SJSA1 (cell line): ENCODE data around the gene AKAP13. TPM values are rescaled to one million over a fixed set of nuclear protein-coding genes. Genes with fewer than 3 reads are reported as not detected.
"Not testable (repeated sequence)": the region's sequence is repeated elsewhere in the genome, so short reads cannot be mapped to it uniquely, and the experiment has no call there.

Experiments
- DNase-seq, 2 experiments: peaks; one replicate each; pipeline ENCODE4 v3.0.0-alpha.2; 2015 to 2020; ENCODE audit warnings: low spot score in 2 of 2, low read depth in 1 of 2
- H3K27ac ChIP-seq: fragments of 250-450 bp; sonication (Bioruptor Pico); 2 replicates; pipeline ENCODE4 v1.5.1; 2020; ENCODE audit warnings: mild to moderate bottlenecking, moderate library complexity
- H3K27me3 ChIP-seq: fragments of 250-450 bp; sonication (Bioruptor Pico); replicated peaks from 2 replicates; pipeline ENCODE4 v1.5.1; 2020; ENCODE audit warnings: mild to moderate bottlenecking, moderate library complexity
- H3K36me3 ChIP-seq: fragments of 250-450 bp; sonication (Bioruptor Pico); 2 replicates; pipeline ENCODE4 v1.5.1; 2020; ENCODE audit warnings: mild to moderate bottlenecking
- H3K4me1 ChIP-seq: fragments of 250-450 bp; sonication (Bioruptor Pico); replicated peaks from 2 replicates; pipeline ENCODE4 v1.6.1; 2021; ENCODE audit warnings: mild to moderate bottlenecking
- H3K4me3 ChIP-seq: fragments of 250-450 bp; sonication (Bioruptor Pico); 2 replicates; pipeline ENCODE4 v1.5.1; 2020; ENCODE audit warnings: mild to moderate bottlenecking
- H3K9me3 ChIP-seq: fragments of 250-450 bp; sonication (Bioruptor Pico); replicated peaks from 2 replicates; pipeline ENCODE4 v1.5.1; 2020; ENCODE audit warnings: mild to moderate bottlenecking
- total RNA-seq: library from RNA; depleted of rRNA; stranded (reverse); fragments of >200 nt; shearing (Covaris generic); gene quantifications from 2 replicates; pipeline ENCODE4 v1.2.3, GENCODE V29; 2014

AKAP13 gene
- total RNA-seq, 1 experiment from 2014 or later: 65.4 TPM

DNA sequence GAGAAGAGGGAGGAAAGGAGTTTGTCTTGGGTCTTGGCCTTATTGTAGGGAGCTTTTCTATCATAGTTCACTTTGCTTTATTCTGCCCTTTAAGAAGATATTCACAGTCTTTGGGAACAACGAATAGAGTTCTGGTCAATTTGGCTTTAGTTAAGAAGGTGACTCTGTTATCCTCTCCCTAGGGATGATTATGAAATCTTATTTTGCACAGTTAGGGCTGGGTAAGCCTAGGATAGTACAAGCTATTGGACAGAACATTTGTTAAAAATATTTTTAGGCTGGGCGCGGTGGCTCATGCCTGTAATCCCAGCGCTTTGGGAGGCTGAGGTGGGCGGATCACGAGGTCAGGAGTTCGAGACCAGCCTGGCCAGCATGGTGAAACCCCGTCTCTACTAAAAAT lies 61.5 kb downstream of the AKAP13 start:
- H3K4me3 ChIP-seq, H3K9me3 ChIP-seq, H3K27ac ChIP-seq, H3K36me3 ChIP-seq, H3K27me3 ChIP-seq, DNase-seq: not testable (repeated sequence)
- H3K4me1 ChIP-seq: peaks cover 14% of the 10 kb centered on the region

DNA sequence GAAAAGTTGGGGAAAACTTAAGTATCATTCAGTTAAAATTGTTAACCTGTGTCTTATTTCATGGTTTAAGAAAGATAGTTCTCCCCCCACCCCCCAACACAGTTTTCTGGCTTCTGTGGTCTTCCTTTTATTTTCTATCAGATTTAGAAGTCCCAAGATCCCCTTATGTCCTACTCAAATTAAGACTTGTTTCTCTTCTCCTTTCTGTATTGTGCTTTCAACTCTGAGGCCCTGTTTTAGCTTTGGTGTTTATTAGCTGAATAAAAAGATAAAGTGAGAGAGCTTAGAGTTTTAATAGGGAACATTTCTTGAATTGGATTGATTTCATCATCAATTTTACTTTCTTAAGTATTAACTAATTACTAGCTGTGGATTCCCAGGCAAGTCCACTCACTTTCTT lies 62.6 kb downstream of the AKAP13 start:
- Histone ChIP-seq H3K4me1 (peaks cover 14% of the 10 kb centered on the region), H3K27me3 (no peaks in the 10 kb centered on the region)

DNA sequence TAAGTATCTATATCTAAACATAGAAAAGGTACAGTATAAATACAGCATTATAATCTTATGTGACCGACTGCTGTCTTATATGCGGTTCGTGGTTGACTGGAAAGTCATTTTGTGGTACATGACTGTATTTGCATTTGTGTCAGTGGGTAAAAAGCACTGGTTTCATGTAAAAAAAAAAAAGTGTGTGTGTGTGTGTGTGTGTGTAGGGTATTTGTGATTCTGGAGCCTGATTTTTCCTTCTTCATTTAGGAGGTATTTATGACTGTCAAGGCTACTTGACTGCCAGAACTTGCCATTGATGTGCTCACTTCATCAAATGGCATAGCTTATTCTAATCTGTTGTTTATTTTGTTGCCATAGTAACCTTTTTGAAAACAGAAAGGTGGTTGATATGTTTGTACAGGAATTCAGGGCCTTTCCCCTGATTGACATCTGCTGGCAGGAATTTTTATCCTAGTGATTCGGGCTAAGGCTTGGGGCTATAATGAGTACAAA lies 63.2 kb downstream of the AKAP13 start:
- peak in 1 of 2 experiments; percentile 52 for DNase-seq
- no peaks in the 10 kb centered on the region for H3K9me3 ChIP-seq
- peaks cover 14% of the 10 kb centered on the region for H3K4me1 ChIP-seq
- no peaks in the 10 kb centered on the region for H3K27me3 ChIP-seq
- no peaks in the 10 kb centered on the region; the same call in 1 of the 2 replicates for H3K36me3 ChIP-seq
- H3K27ac ChIP-seq: no peak overlapping the region
- H3K4me3 ChIP-seq: no peak overlapping the region

More for the DNA sequence above, 62.6 kb downstream of the AKAP13 start:
- Histone ChIP-seq H3K4me3 (no peak overlapping the region), H3K27ac (no peak overlapping the region), H3K9me3 (no peaks in the 10 kb centered on the region), H3K36me3 (no peaks in the 10 kb centered on the region; the same call in 1 of the 2 replicates)
- no peak for DNase-seq

DNA sequence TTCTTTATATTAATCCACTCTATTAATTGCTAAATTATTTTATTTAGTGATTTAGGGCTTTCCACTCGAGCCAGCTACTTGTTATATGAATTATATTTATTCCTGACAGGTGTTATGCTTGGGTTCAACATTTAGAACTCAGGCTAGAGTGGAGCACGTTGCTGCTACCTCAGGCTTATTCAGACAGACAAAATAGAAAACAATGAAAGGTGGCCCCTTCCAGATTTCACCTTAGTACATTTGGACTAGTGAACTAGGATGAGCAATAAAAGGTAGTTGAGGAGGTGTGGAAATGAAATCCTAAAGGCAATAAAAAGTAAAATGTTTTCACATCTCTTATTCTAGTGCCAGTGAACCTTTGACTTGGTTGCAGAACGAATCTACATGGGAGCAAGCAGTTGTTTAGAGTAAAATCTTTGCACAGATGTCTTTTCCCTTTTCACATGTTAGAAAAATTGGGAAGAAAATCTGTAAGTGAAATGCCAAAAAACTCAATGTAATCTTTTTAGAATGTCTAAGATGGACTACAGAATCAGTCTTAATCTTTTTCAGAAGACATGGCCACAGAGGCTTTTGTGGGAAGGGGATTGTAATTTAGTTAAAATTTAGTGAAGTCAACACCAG lies 63.8 kb downstream of the AKAP13 start:
- no peaks in the 10 kb centered on the region for H3K27me3 ChIP-seq
- no peak overlapping the region for H3K27ac ChIP-seq
- H3K4me3 ChIP-seq: no peak overlapping the region
- no peaks in the 10 kb centered on the region; the same call in 1 of the 2 replicates for H3K36me3 ChIP-seq
- DNase-seq: no peak
- H3K4me1 ChIP-seq: peaks cover 14% of the 10 kb centered on the region
- peaks cover 2% of the 10 kb centered on the region; the same call in 1 of the 2 replicates for H3K9me3 ChIP-seq

DNA sequence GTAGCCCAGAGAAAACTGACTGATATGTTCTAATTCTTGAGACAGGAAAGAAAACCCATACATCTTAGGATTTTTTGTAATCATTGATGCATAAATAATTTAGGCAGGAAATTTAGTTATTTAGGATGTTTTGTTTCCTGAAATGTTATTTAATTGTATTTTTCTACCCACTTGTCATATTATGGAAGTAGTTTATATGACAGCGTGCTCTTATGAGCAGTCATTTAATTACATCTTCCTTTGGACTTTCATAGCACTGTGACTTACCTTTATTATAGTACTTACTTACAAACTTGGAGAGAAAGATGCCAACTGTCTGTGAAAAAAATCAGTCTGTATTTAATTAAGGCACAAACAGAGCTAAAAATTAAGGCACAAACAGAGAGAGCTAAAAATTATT lies 65.0 kb downstream of the AKAP13 start:
- H3K9me3 ChIP-seq: peaks cover 7% of the 10 kb centered on the region
- H3K4me3 ChIP-seq: no peak overlapping the region
- H3K36me3 ChIP-seq: peaks cover 6% of the 10 kb centered on the region
- H3K27me3 ChIP-seq: no peaks in the 10 kb centered on the region
- H3K27ac ChIP-seq: no peak overlapping the region
- no peak for DNase-seq
- H3K4me1 ChIP-seq: peaks cover 14% of the 10 kb centered on the region

DNA sequence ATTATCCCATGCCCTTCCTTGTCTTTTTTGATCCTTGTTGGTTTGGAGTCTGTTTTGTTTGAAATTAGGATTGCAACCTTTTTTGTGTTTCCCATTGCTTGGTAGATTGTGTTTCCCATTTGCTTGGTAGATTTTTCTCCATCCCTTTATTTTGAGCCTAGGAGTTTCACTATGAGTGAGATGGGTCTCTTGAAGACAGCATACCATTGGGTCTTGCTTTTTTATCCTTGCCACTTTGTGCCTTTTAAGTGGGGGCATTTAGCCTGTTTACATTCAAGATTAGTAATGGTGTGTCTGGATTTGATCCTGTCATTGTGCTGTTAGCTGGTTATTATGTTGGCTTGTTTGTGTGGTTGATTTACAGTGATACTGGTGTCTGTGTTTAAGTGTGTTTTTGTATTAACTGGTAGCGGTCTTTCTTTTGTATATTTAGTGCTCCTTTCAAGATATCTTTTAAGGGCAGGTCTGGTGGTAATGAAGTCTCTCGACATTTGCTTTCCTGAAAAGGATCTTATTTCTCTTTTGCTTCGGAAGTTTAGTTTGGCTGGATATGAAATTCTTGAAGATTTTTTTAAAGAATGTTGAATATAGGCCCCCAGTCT lies 70.8 kb downstream of the AKAP13 start:
- DNase-seq: no peak
- H3K27ac ChIP-seq: no peak overlapping the region
- H3K4me1 ChIP-seq: peaks cover 10% of the 10 kb centered on the region
- peaks cover 19% of the 10 kb centered on the region for H3K9me3 ChIP-seq
- H3K36me3 ChIP-seq: peaks cover 11% of the 10 kb centered on the region
- H3K27me3 ChIP-seq: no peaks in the 10 kb centered on the region
- H3K4me3 ChIP-seq: no peak overlapping the region

DNA sequence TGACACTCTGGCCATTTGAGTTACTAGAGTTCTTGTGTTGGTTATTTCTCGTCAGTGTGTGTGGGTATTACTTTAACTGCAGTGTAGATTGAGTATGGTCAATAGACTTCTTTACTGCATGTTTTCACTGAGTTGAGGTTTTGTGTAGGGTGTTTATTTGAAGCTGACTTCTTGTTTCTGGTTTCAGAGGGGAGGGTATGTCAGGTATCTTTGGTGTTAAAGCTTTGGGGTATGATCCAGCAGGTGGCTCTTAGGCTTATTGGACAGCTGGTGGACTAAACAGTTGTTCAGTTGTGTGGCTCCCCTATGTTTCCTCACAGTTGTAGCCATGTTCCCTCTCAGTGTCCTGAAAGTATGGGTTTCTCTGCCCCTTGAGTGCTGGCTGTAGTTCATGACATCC lies 72.0 kb downstream of the AKAP13 start:
- peaks cover 10% of the 10 kb centered on the region for H3K4me1 ChIP-seq
- DNase-seq: no peak
- no peak overlapping the region for H3K27ac ChIP-seq
- H3K36me3 ChIP-seq: peaks cover 11% of the 10 kb centered on the region
- no peak overlapping the region for H3K4me3 ChIP-seq
- H3K9me3 ChIP-seq: peaks cover 19% of the 10 kb centered on the region
- H3K27me3 ChIP-seq: no peaks in the 10 kb centered on the region

DNA sequence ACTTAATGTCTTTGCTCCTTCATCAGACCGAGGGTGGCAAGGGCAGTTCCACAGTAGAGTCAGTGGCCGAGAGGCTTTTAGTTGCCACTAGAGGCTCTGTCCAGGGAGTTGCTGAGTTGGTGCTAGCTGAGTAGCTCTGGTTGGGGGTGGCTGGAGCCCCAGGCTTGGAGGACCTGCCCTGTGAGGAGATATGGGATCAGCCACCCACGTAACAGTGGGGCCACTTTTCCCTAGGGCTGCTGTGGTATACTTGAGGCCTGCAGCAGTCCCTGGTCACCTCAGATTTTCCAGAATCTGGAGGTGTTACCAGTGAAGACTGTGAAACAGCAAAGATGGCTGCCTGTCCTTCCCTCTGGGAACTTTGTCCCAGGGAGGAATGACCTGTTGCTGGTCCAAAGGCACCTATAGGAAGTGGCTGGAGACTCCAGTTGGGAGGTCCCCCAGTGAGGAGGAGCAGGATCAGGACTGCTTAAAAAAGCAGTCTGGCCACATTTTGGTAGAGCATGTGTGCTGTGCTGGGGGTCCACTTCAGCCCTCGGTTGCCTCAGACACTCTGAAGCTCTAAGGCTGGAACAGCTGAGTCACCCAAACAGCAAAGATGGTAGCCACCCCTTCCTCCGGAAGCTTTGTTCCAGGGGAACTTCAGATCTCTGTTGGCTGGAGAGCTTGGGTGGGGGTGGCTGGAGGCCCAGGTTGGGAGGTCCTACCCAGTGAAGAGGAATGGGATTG lies 72.9 kb downstream of the AKAP13 start:
- Histone ChIP-seq H3K27ac (no peak overlapping the region), H3K4me1 (peaks cover 10% of the 10 kb centered on the region), H3K27me3 (no peaks in the 10 kb centered on the region), H3K4me3 (no peak overlapping the region), H3K36me3 (peaks cover 11% of the 10 kb centered on the region), H3K9me3 (peaks cover 19% of the 10 kb centered on the region)
- DNase-seq: no peak

DNA sequence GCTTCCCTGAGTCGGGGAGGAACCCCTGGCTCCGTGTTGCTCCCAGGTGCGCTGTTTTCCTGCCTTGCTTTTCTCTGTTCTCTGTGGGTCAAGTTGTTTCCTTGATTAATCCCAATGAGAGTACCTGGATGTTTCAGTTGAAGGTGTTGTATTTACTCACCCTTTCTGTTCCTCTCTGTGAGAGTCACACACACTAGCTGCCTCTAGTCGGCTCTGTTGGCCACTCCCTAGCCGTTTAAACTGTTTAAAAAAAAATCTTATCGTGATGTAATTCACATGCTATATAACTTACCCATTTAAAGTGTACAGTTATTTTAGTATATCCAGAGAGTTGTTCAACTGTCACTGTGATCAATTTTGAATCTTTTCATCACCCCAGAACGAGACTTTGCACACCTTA lies 74.0 kb downstream of the AKAP13 start:
- Histone ChIP-seq H3K9me3 (peaks cover 16% of the 10 kb centered on the region), H3K27me3 (no peaks in the 10 kb centered on the region), H3K36me3 (peaks cover 10% of the 10 kb centered on the region), H3K4me3 (no peak overlapping the region), H3K4me1 (peaks cover 10% of the 10 kb centered on the region), H3K27ac (no peak overlapping the region)
- no peak for DNase-seq

DNA sequence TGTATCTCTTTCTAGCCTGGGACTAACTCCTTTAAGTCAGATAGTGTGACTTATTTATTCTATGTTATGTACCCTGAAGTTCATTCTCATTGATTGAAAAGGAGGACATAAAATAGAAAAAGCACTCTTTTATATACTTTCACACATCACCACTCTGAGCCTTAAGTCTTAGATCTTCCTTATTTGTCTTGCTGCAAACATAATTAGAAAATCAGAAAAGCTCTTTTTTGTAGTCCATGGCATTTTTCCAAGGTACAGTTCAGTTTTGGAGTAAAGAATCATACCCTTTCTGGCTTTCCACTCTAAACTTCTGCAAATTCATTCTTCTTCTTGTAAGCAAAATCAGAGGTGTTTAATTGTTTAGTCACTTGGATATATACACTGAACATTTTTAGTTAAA lies 75.5 kb downstream of the AKAP13 start:
- DNase-seq: no peak
- Histone ChIP-seq H3K4me1 (peaks cover 10% of the 10 kb centered on the region), H3K9me3 (peaks cover 7% of the 10 kb centered on the region), H3K27me3 (no peaks in the 10 kb centered on the region), H3K27ac (no peak overlapping the region), H3K36me3 (peaks cover 5% of the 10 kb centered on the region; the same call in 1 of the 2 replicates), H3K4me3 (no peak overlapping the region)

DNA sequence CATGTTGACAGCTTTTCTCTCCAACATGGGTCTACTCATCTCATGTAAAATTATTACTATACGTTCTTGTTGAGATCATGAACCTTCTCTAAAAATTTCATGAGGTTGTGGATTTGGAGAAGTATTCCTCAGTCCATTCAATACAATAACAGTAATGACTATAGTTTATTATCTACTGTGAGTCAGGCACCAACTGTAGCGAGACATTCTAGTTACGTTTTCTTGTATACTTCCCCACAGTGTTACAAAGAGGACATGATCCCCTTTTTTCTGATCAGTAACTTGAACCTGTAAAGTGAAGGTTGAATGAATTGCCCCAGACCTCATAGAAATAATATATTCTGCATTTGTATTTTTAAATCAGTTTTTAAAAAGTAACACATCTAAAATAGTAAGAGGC lies 76.4 kb downstream of the AKAP13 start:
- Histone ChIP-seq H3K27me3 (no peaks in the 10 kb centered on the region), H3K27ac (no peak overlapping the region), H3K36me3 (no peaks in the 10 kb centered on the region; the same call in 1 of the 2 replicates), H3K4me1 (peaks cover 10% of the 10 kb centered on the region), H3K4me3 (no peak overlapping the region), H3K9me3 (no peaks in the 10 kb centered on the region; the same call in 1 of the 2 replicates)
- no peak for DNase-seq

DNA sequence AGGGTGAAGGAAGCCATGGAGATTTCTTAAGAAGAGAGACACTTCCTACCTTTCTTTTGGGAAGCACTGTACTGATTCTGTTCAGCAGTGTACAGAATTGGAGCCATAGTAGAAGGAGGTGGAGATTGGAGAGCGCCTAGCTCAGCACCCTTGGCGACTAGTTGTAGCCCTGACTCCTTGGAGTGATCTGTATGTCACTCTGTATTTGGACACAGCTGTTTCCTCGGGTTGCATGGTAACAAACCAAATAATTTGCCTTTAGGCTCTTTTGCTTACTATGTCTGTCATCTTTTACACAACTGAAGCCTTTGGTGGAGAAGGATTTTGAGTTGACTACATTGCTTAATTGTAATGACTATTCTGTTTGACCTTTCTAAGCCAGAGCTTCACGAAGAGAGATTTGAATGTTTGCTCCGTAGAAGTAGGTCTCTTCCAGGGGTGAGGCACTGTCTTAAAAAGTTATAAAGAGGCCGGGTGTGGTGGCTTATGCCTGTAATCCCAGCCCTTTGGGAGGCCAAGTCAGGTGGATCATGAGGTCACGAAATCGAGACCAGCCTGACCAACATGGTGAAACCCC lies 77.1 kb downstream of the AKAP13 start:
- peaks cover 3% of the 10 kb centered on the region; the same call in 1 of the 2 replicates for H3K36me3 ChIP-seq
- H3K9me3 ChIP-seq: no peaks in the 10 kb centered on the region
- no peak overlapping the region for H3K4me3 ChIP-seq
- H3K27me3 ChIP-seq: no peaks in the 10 kb centered on the region
- no peak overlapping the region for H3K27ac ChIP-seq
- DNase-seq: no peak
- peaks cover 10% of the 10 kb centered on the region for H3K4me1 ChIP-seq

DNA sequence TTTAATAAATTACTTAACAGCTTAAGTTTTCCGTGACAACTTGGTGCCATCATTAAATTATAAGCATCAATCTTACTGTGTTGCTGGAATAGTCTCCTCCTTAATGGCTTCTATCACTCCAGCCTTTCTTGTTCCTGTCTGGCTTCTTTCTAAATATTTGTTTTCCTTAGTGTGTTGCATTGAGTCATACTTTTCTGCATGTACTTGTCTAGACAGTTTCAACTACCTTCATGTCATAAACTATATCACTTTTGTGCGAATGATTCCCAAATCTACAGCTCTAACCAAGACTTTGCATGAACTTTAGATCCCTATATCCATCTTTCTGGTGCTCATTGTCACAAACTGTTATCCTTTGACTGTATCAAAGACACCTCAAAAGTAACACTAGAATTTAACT lies 78.4 kb downstream of the AKAP13 start:
- H3K36me3 ChIP-seq: peaks cover 3% of the 10 kb centered on the region; the same call in 1 of the 2 replicates
- H3K9me3 ChIP-seq: no peaks in the 10 kb centered on the region
- no peak overlapping the region for H3K4me3 ChIP-seq
- H3K4me1 ChIP-seq: peaks cover 10% of the 10 kb centered on the region
- no peaks in the 10 kb centered on the region; the same call in 1 of the 2 replicates for H3K27me3 ChIP-seq
- no peak overlapping the region for H3K27ac ChIP-seq
- no peak for DNase-seq
